Ishikawa (cell line): ENCODE results near the gene CEP63.

Experiments
- CEBPB ChIP-seq: IDR thresholded peaks from 2 replicates; pipeline ENCODE4 v1.6.1; 2012
- CREB1 ChIP-seq: IDR thresholded peaks from 2 replicates; pipeline ENCODE4 v1.6.1; 2012; ENCODE audit warnings: low read depth
- EP300 ChIP-seq: IDR thresholded peaks from 2 replicates; pipeline ENCODE4 v1.6.1; 2012; ENCODE audit warnings: borderline replicate concordance
- FOXM1 ChIP-seq: IDR thresholded peaks from 2 replicates; pipeline ENCODE4 v1.6.1; 2012; ENCODE audit warnings: low read depth, borderline replicate concordance
- NFIC ChIP-seq: IDR thresholded peaks from 2 replicates; pipeline ENCODE4 v1.6.1; 2012
- RAD21 ChIP-seq: IDR thresholded peaks from 2 replicates; pipeline ENCODE4 v1.6.1; 2012; ENCODE audit warnings: low read depth
- TAF1 ChIP-seq: IDR thresholded peaks from 2 replicates; pipeline ENCODE4 v1.6.1; 2012; ENCODE audit warnings: low read depth, mild to moderate bottlenecking
- TEAD4 ChIP-seq: IDR thresholded peaks from 2 replicates; pipeline ENCODE4 v1.6.1; 2012
- YY1 ChIP-seq: IDR thresholded peaks from 2 replicates; pipeline ENCODE4 v1.6.1; 2012; ENCODE audit warnings: low read depth
- ZBTB7A ChIP-seq: IDR thresholded peaks from 2 replicates; pipeline ENCODE4 v1.6.1; 2012; ENCODE audit warnings: low read depth
- TF ChIP-seq, protein P1 (sequence below): IDR thresholded peaks from 2 replicates; pipeline ENCODE4 v1.6.1; 2012
- TF ChIP-seq, protein P2 (sequence below): IDR thresholded peaks from 2 replicates; pipeline ENCODE4 v1.6.1; 2012; ENCODE audit warnings: low read depth, mild to moderate bottlenecking

DNA sequence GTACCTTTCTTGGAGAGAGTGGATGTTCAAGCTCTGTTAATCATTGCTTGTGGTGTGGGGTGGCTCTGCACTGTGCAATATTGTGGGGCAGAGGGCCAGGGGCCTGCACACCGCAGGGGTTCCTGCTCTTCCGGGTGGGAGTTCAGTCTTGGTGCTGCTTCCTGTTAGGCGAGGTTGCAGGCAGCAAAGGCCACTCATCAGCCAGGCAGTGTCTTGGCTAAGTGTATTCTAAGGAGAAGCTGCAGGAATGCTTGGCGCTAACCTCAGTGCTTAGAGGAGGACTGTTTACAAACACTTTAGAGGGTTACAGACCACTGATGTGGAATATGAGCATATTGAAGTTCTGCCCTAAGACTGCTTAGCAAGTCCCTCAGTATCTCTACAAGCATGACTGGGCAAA lies 81.7 kb downstream of the CEP63 start:
- TF ChIP-seq YY1 (no peak), EP300 (no peak), ZBTB7A (no peak), NFIC (no peak), TAF1 (no peak), CREB1 (no peak), FOXM1 (no peak), RAD21 (no peak), TEAD4 (no peak), CEBPB (no peak)
- TF ChIP-seq, protein P1, sequence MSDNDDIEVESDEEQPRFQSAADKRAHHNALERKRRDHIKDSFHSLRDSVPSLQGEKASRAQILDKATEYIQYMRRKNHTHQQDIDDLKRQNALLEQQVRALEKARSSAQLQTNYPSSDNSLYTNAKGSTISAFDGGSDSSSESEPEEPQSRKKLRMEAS = no peak
- TF ChIP-seq, protein P2, sequence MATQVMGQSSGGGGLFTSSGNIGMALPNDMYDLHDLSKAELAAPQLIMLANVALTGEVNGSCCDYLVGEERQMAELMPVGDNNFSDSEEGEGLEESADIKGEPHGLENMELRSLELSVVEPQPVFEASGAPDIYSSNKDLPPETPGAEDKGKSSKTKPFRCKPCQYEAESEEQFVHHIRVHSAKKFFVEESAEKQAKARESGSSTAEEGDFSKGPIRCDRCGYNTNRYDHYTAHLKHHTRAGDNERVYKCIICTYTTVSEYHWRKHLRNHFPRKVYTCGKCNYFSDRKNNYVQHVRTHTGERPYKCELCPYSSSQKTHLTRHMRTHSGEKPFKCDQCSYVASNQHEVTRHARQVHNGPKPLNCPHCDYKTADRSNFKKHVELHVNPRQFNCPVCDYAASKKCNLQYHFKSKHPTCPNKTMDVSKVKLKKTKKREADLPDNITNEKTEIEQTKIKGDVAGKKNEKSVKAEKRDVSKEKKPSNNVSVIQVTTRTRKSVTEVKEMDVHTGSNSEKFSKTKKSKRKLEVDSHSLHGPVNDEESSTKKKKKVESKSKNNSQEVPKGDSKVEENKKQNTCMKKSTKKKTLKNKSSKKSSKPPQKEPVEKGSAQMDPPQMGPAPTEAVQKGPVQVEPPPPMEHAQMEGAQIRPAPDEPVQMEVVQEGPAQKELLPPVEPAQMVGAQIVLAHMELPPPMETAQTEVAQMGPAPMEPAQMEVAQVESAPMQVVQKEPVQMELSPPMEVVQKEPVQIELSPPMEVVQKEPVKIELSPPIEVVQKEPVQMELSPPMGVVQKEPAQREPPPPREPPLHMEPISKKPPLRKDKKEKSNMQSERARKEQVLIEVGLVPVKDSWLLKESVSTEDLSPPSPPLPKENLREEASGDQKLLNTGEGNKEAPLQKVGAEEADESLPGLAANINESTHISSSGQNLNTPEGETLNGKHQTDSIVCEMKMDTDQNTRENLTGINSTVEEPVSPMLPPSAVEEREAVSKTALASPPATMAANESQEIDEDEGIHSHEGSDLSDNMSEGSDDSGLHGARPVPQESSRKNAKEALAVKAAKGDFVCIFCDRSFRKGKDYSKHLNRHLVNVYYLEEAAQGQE = no peak
